ENCODE data around the gene RPL31.

DNA sequence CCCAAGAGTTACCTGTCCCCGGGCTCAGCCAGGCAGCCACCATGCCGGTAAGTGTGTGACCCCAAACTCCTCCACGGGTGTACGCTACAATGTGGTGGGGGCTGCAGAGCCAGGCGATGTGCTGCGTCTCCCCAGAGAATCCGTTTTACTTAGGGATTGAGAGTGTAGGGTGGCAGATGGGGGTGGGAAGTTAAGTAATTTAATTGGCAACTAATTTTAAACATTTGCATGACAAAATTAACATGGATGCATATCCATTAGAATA, 26.6 kb upstream of the RPL31 start:
- TF ChIP-seq, protein P1, sequence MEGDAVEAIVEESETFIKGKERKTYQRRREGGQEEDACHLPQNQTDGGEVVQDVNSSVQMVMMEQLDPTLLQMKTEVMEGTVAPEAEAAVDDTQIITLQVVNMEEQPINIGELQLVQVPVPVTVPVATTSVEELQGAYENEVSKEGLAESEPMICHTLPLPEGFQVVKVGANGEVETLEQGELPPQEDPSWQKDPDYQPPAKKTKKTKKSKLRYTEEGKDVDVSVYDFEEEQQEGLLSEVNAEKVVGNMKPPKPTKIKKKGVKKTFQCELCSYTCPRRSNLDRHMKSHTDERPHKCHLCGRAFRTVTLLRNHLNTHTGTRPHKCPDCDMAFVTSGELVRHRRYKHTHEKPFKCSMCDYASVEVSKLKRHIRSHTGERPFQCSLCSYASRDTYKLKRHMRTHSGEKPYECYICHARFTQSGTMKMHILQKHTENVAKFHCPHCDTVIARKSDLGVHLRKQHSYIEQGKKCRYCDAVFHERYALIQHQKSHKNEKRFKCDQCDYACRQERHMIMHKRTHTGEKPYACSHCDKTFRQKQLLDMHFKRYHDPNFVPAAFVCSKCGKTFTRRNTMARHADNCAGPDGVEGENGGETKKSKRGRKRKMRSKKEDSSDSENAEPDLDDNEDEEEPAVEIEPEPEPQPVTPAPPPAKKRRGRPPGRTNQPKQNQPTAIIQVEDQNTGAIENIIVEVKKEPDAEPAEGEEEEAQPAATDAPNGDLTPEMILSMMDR (IDR thresholded peaks at IDR 0.05; ENCODE audit: borderline replicate concordance, extremely low read depth, low read length, poor library complexity, severe bottlenecking): no peak
- no peak for TF ChIP-seq EZH2 (IDR thresholded peaks at IDR 0.05; ENCODE audit: borderline replicate concordance, low read depth, low read length, severe bottlenecking)
